ENCODE measurements around the gene MKNK2. TPM values are rescaled to one million over a fixed set of nuclear protein-coding genes. Genes with fewer than 3 reads are reported as not detected.

Gene MKNK2
- total RNA-seq, 1 donor from 2014 or later: 123 TPM

- Mint-ChIP-seq H3K36me3 (ENCODE audit: low read depth) (no peaks in the 10 kb centered on the region), H3K9me3 (no peaks in the 10 kb centered on the region), H3K4me3 (no peak overlapping the region), H3K4me1 (peaks cover 7% of the 10 kb centered on the region), H3K27me3 (ENCODE audit: low read depth) (no peaks in the 10 kb centered on the region), H3K27ac (ENCODE audit: unreplicated experiment) (no peak overlapping the region)
- TF ChIP-seq, protein P1, sequence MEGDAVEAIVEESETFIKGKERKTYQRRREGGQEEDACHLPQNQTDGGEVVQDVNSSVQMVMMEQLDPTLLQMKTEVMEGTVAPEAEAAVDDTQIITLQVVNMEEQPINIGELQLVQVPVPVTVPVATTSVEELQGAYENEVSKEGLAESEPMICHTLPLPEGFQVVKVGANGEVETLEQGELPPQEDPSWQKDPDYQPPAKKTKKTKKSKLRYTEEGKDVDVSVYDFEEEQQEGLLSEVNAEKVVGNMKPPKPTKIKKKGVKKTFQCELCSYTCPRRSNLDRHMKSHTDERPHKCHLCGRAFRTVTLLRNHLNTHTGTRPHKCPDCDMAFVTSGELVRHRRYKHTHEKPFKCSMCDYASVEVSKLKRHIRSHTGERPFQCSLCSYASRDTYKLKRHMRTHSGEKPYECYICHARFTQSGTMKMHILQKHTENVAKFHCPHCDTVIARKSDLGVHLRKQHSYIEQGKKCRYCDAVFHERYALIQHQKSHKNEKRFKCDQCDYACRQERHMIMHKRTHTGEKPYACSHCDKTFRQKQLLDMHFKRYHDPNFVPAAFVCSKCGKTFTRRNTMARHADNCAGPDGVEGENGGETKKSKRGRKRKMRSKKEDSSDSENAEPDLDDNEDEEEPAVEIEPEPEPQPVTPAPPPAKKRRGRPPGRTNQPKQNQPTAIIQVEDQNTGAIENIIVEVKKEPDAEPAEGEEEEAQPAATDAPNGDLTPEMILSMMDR (conservative IDR thresholded peaks at IDR 0.05): no peak
- no peak for DNase-seq (ENCODE audit: low read depth, low spot score)
Measured at GRCh38 chr19:2033115-2033824, 17.8 kb downstream of the MKNK2 start.

- Mint-ChIP-seq H3K4me3 (no peak overlapping the region), H3K36me3 (ENCODE audit: low read depth) (no peaks in the 10 kb centered on the region), H3K27ac (ENCODE audit: unreplicated experiment) (no peak overlapping the region), H3K9me3 (no peaks in the 10 kb centered on the region), H3K27me3 (ENCODE audit: low read depth) (no peaks in the 10 kb centered on the region), H3K4me1 (peaks cover 7% of the 10 kb centered on the region)
- TF ChIP-seq, protein P1 (conservative IDR thresholded peaks at IDR 0.05): no peak
- DNase-seq (ENCODE audit: low read depth, low spot score): no peak
Measured at GRCh38 chr19:2032296-2032941, 18.6 kb downstream of the MKNK2 start.

- no peak overlapping the region for H3K4me3 Mint-ChIP-seq
- no peaks in the 10 kb centered on the region for H3K27me3 Mint-ChIP-seq (ENCODE audit: low read depth)
- peaks cover 4% of the 10 kb centered on the region for H3K4me1 Mint-ChIP-seq
- no peak overlapping the region for H3K27ac Mint-ChIP-seq (ENCODE audit: unreplicated experiment)
- no peaks in the 10 kb centered on the region for H3K36me3 Mint-ChIP-seq (ENCODE audit: low read depth)
- no peak for DNase-seq (ENCODE audit: low read depth, low spot score)
- peaks cover 2% of the 10 kb centered on the region for H3K9me3 Mint-ChIP-seq
- TF ChIP-seq, protein P1 (conservative IDR thresholded peaks at IDR 0.05): no peak
Measured at GRCh38 chr19:2027361-2027760, 23.7 kb downstream of the MKNK2 start.

DNA sequence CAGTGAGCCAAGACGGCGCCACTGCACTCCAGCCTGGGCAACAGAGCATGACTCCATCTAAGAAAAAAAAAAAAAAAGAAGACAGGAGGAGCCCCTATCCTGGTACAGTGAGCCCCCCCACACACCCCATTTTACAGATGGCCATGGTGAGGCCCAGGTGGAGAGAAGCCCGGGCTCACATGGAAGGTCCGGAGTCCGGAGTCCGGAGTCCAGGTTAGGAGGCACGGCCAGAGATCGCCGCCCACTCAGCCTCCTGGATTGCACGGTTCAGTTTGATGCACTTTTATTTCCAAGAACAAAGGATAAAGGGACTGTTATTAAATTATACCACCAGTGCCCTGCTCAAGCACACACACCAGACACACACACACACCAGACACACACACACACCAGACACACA, 24.3 kb downstream of the MKNK2 start:
- no peak overlapping the region for H3K4me3 Mint-ChIP-seq
- TF ChIP-seq, protein P1 (conservative IDR thresholded peaks at IDR 0.05): no peak
- no peaks in the 10 kb centered on the region for H3K27me3 Mint-ChIP-seq (ENCODE audit: low read depth)
- no peaks in the 10 kb centered on the region for H3K36me3 Mint-ChIP-seq (ENCODE audit: low read depth)
- no peak for DNase-seq (ENCODE audit: low read depth, low spot score)
- peaks cover 3% of the 10 kb centered on the region for H3K4me1 Mint-ChIP-seq
- peaks cover 2% of the 10 kb centered on the region for H3K9me3 Mint-ChIP-seq
- no peak overlapping the region for H3K27ac Mint-ChIP-seq (ENCODE audit: unreplicated experiment)

DNA sequence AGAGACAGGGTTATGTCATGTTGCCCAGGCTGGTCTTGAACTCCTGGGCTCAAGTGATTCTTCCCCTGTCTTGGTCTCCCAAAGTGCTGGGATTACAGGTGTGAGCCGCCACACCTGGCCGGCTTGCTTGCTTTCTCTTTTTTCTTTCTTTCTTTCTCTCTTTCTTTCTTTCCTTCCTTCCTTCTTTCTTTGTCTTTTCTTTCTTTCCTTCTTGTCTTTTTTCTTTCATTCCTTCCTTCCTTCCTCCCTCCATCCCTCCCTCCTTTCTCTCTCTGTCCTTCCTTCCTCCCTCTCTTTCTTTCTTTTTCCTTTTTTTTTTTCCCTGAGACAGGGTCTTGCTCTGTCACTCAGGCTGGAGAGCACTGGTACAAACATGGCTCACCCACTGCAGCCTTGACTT, 28.8 kb downstream of the MKNK2 start:
- peaks cover 7% of the 10 kb centered on the region for H3K4me1 Mint-ChIP-seq
- no peaks in the 10 kb centered on the region for H3K36me3 Mint-ChIP-seq (ENCODE audit: low read depth)
- no peak overlapping the region for H3K27ac Mint-ChIP-seq (ENCODE audit: unreplicated experiment)
- no peaks in the 10 kb centered on the region for H3K27me3 Mint-ChIP-seq (ENCODE audit: low read depth)
- H3K4me3 Mint-ChIP-seq: no peak overlapping the region
- TF ChIP-seq, protein P1 (conservative IDR thresholded peaks at IDR 0.05): no peak
- H3K9me3 Mint-ChIP-seq: peaks cover 2% of the 10 kb centered on the region
- DNase-seq (ENCODE audit: low read depth, low spot score): no peak

All from neural crest cell (in vitro differentiated cells).